GM19238 (cell line): ENCODE results near the gene NACC2.

Experiments used
- DNase-seq: peaks from one replicate; pipeline ENCODE4 v3.0.0; 2011; ENCODE audit warnings: low spot score; ENCODE audit not compliant: insufficient read length

Gene NACC2

GRCh38 chr9:135998016-135998380 lies 97.1 kb downstream of the NACC2 start:
- no peak for DNase-seq

GRCh38 chr9:135997090-135998015 lies 97.7 kb downstream of the NACC2 start:
- no peak for DNase-seq

- DNase-seq = no peak
These were observed 99.3 kb downstream of the NACC2 start for GRCh38 chr9:135995816-135996215.

GRCh38 chr9:135994501-135995192 lies 100.4 kb downstream of the NACC2 start:
- DNase-seq = no peak

GRCh38 chr9:135993765-135994500 lies 101.2 kb downstream of the NACC2 start:
- DNase-seq = no peak

- no peak for DNase-seq
These were observed 101.7 kb downstream of the NACC2 start for GRCh38 chr9:135993409-135993742.

- DNase-seq = peak; percentile 39
These were observed 102.3 kb downstream of the NACC2 start for GRCh38 chr9:135992486-135993408.

GRCh38 chr9:135991771-135992170 lies 103.3 kb downstream of the NACC2 start:
- no peak for DNase-seq

- DNase-seq = peak; percentile 42
These were observed 104.3 kb downstream of the NACC2 start for GRCh38 chr9:135990468-135991429.

- DNase-seq = no peak
These were observed 105.2 kb downstream of the NACC2 start for GRCh38 chr9:135989722-135990467.

- DNase-seq = no peak
These were observed 105.9 kb downstream of the NACC2 start for GRCh38 chr9:135989157-135989556.

- no peak for DNase-seq
These were observed 106.6 kb downstream of the NACC2 start for GRCh38 chr9:135988493-135988892.

GRCh38 chr9:135987838-135988404 lies 107.2 kb downstream of the NACC2 start:
- no peak for DNase-seq

- no peak for DNase-seq
These were observed 108.5 kb downstream of the NACC2 start for GRCh38 chr9:135986605-135987004.

- DNase-seq = no peak
These were observed 109.2 kb downstream of the NACC2 start for GRCh38 chr9:135985889-135986288.

GRCh38 chr9:135985459-135985774 lies 109.7 kb downstream of the NACC2 start:
- DNase-seq = no peak

- DNase-seq = no peak
These were observed 110.9 kb downstream of the NACC2 start for GRCh38 chr9:135984072-135984710.
